ENCODE data around the gene VPS37C.

DNA sequence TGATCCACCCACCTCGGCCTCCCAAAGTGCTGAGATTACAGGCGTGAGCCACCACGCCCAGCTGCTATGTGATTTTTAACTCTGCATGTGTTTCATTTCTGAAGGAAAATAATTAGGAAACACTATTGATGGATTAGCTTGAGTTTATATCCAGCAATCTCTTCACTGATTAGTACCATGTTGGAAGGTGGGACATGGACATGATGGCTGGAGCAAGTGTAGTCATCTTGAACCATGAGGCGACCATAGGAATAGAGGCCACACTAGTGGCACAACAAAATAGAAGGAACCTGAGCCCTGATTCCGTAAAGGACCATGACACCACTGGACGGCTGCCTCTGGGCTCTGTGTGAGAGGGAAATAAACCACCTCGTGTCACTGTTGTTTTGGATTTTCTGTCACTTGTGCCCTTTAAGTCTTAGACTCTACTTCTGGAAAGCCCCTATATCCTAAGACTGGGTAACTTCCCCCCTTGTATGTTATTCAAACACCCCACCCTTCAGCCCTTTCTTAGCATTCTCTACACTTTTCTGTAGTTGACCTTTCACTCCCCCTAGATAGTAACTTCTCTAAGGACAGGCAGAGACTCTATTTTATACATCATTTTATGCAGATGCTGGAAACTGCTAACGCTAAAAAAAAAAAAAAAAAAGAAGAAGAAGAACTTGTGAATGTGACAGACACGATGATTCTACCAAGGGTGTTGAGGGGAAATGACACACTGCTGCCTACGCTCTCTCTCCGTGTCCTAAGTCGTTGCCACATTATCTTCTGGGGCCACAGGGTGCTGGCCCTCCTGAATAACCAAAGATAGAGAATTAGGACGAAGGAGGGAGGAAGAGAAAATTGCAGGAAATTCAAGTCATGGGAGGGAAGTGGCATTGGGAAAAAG lies 2.7 kb upstream of the VPS37C start:
- TF ChIP-seq, protein P1, sequence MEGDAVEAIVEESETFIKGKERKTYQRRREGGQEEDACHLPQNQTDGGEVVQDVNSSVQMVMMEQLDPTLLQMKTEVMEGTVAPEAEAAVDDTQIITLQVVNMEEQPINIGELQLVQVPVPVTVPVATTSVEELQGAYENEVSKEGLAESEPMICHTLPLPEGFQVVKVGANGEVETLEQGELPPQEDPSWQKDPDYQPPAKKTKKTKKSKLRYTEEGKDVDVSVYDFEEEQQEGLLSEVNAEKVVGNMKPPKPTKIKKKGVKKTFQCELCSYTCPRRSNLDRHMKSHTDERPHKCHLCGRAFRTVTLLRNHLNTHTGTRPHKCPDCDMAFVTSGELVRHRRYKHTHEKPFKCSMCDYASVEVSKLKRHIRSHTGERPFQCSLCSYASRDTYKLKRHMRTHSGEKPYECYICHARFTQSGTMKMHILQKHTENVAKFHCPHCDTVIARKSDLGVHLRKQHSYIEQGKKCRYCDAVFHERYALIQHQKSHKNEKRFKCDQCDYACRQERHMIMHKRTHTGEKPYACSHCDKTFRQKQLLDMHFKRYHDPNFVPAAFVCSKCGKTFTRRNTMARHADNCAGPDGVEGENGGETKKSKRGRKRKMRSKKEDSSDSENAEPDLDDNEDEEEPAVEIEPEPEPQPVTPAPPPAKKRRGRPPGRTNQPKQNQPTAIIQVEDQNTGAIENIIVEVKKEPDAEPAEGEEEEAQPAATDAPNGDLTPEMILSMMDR (IDR thresholded peaks at IDR 0.05), result no peak
- no peak for TF ChIP-seq POLR2A (IDR thresholded peaks at IDR 0.05)
